ENCODE data around the gene KIAA0930. TPM values are rescaled to one million over a fixed set of nuclear protein-coding genes. Genes with fewer than 3 reads are reported as not detected.

The KIAA0930 gene
- polyA plus RNA-seq, 1 donor from 2014 or later = 129 TPM

DNA sequence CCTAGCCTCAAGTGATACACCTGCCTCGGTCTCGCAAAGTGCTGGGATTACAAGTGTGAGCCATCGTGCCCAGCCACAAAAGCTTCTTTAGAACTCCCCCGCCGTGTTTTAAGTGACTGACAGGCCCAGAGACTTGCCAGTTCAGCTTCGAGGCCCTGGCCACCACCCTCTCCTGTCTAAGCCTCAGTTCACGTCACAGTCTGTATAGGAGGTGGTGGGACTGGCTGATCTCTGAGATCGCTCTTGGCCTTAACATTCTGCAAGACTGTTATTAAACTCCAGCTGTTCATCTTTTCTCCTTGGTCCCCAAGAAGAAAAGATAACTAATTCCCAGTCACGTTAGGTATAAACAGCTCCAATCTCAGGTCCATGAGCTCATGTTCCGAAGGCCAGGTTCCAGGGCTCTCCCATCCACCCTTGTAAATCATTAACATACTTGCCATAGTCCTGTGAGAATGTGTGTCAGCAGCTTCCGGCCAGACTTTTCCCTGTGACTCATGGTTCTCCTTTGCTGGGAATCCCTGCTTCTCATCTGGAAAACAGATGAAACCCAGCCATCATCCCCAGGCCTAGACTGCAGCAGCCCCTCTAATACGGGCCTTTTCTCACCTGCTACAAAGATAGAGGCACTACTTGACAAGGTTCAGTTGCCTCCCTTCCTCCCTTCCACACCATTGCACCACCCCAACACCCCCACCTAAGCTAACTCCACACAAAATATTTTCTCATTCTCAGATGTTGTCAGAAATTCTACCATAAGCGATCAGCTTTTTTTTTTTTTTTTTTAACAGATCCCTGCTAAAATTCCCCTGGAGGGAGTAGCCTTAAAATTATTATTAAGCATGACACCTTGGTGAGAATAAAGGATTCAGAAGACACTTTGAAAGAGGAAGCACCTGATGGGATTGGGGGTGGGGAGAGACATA lies 5.6 kb upstream of the KIAA0930 start:
- H3K4me2 ChIP-seq (ENCODE audit: low read length) = no peak overlapping the region
- no peak overlapping the region for H2AFZ ChIP-seq (ENCODE audit: low read depth, low read length)

DNA sequence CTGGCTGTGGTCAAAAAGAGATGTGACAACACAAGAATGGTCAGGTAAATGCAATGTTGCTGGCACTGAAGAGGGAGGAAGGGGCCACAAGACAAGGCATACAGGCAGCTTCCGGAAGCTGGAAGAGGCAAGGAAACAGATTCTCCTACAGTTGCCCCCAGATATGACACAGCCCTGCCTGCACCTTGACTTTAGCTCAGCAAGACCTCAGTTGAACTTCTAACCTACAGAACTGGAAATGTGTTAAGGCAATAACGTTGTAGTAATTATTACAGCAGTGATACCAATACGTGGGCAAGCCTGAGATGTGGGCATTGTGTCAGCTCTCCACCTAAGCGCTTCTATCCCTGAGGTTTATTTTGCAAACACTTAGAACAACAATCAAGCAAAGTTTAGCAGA lies 4.2 kb upstream of the KIAA0930 start:
- Histone ChIP-seq H3K4me3 (ENCODE audit: low read length) (no peak overlapping the region), H2AFZ (ENCODE audit: low read depth, low read length) (no peak overlapping the region)
- TF ChIP-seq, protein P1, sequence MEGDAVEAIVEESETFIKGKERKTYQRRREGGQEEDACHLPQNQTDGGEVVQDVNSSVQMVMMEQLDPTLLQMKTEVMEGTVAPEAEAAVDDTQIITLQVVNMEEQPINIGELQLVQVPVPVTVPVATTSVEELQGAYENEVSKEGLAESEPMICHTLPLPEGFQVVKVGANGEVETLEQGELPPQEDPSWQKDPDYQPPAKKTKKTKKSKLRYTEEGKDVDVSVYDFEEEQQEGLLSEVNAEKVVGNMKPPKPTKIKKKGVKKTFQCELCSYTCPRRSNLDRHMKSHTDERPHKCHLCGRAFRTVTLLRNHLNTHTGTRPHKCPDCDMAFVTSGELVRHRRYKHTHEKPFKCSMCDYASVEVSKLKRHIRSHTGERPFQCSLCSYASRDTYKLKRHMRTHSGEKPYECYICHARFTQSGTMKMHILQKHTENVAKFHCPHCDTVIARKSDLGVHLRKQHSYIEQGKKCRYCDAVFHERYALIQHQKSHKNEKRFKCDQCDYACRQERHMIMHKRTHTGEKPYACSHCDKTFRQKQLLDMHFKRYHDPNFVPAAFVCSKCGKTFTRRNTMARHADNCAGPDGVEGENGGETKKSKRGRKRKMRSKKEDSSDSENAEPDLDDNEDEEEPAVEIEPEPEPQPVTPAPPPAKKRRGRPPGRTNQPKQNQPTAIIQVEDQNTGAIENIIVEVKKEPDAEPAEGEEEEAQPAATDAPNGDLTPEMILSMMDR (IDR thresholded peaks at IDR 0.05; ENCODE audit: poor library complexity, severe bottlenecking) = no peak
- TF ChIP-seq TAF1 (IDR thresholded peaks at IDR 0.05; ENCODE audit: low read depth) (no peak), RAD21 (conservative IDR thresholded peaks at IDR 0.05) (no peak), SMC3 (conservative IDR thresholded peaks at IDR 0.05; ENCODE audit: poor library complexity) (no peak), EP300 (conservative IDR thresholded peaks at IDR 0.05; ENCODE audit: poor library complexity, severe bottlenecking) (no peak), POLR2AphosphoS5 (IDR thresholded peaks at IDR 0.05) (no peak), EZH2 (IDR thresholded peaks at IDR 0.05; ENCODE audit: borderline replicate concordance, insufficient read depth, low read length, poor library complexity, severe bottlenecking) (no peak), MXI1 (conservative IDR thresholded peaks at IDR 0.05; ENCODE audit: poor library complexity, severe bottlenecking) (no peak)
- TF ChIP-seq, protein P2, sequence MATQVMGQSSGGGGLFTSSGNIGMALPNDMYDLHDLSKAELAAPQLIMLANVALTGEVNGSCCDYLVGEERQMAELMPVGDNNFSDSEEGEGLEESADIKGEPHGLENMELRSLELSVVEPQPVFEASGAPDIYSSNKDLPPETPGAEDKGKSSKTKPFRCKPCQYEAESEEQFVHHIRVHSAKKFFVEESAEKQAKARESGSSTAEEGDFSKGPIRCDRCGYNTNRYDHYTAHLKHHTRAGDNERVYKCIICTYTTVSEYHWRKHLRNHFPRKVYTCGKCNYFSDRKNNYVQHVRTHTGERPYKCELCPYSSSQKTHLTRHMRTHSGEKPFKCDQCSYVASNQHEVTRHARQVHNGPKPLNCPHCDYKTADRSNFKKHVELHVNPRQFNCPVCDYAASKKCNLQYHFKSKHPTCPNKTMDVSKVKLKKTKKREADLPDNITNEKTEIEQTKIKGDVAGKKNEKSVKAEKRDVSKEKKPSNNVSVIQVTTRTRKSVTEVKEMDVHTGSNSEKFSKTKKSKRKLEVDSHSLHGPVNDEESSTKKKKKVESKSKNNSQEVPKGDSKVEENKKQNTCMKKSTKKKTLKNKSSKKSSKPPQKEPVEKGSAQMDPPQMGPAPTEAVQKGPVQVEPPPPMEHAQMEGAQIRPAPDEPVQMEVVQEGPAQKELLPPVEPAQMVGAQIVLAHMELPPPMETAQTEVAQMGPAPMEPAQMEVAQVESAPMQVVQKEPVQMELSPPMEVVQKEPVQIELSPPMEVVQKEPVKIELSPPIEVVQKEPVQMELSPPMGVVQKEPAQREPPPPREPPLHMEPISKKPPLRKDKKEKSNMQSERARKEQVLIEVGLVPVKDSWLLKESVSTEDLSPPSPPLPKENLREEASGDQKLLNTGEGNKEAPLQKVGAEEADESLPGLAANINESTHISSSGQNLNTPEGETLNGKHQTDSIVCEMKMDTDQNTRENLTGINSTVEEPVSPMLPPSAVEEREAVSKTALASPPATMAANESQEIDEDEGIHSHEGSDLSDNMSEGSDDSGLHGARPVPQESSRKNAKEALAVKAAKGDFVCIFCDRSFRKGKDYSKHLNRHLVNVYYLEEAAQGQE (IDR thresholded peaks at IDR 0.05; ENCODE audit: borderline replicate concordance) = no peak

More for the DNA sequence above, 5.6 kb upstream of the KIAA0930 start:
- no peak for TF ChIP-seq TAF1 (IDR thresholded peaks at IDR 0.05; ENCODE audit: low read depth)
- no peak for TF ChIP-seq RAD21 (conservative IDR thresholded peaks at IDR 0.05)
- H3K9me3 ChIP-seq (ENCODE audit: low read length) = no peaks in the 10 kb centered on the region
- H3K79me2 ChIP-seq (replicated peaks; ENCODE audit: insufficient read depth, low read length) = no peaks in the 10 kb centered on the region
- no peaks in the 10 kb centered on the region for H4K20me1 ChIP-seq (ENCODE audit: insufficient read depth)
- H3K9me2 ChIP-seq (ENCODE audit: insufficient read depth, low read length) = no peaks in the 10 kb centered on the region
- no peak overlapping the region for H3K4me3 ChIP-seq (ENCODE audit: low read length)
- no peak overlapping the region for H3K27ac ChIP-seq (ENCODE audit: low read length)
- H3K27me3 ChIP-seq (ENCODE audit: insufficient read depth, low read depth, low read length) = no peaks in the 10 kb centered on the region
- no peaks in the 10 kb centered on the region for H3K36me3 ChIP-seq (ENCODE audit: insufficient read depth, low read length)
- H3F3A ChIP-seq (ENCODE audit: insufficient read depth, low read length, poor library complexity, severe bottlenecking) = no peaks in the 10 kb centered on the region
- H3K9ac ChIP-seq (ENCODE audit: low read length) = no peak overlapping the region

More for the DNA sequence above, 4.2 kb upstream of the KIAA0930 start:
- H3K4me2 ChIP-seq (ENCODE audit: low read length) = no peak overlapping the region
- H3K36me3 ChIP-seq (ENCODE audit: insufficient read depth, low read length) = no peaks in the 10 kb centered on the region
- H3K27ac ChIP-seq (ENCODE audit: low read length) = no peak overlapping the region
- no peaks in the 10 kb centered on the region for H3K79me2 ChIP-seq (replicated peaks; ENCODE audit: insufficient read depth, low read length)
- no peaks in the 10 kb centered on the region for H3K27me3 ChIP-seq (ENCODE audit: insufficient read depth, low read depth, low read length)
- no peaks in the 10 kb centered on the region for H3K9me3 ChIP-seq (ENCODE audit: low read length)
- no peaks in the 10 kb centered on the region for H4K20me1 ChIP-seq (ENCODE audit: insufficient read depth)
- no peaks in the 10 kb centered on the region for H3K9me2 ChIP-seq (ENCODE audit: insufficient read depth, low read length)
- H3F3A ChIP-seq (ENCODE audit: insufficient read depth, low read length, poor library complexity, severe bottlenecking) = no peaks in the 10 kb centered on the region
- no peak overlapping the region for H3K9ac ChIP-seq (ENCODE audit: low read length)

All from neural cell (in vitro differentiated cells).